Body of pancreas (tissue), 4 donors: ENCODE data around the gene KLHL7.

Experiments used
- CTCF ChIP-seq, 7 experiments: fragments of 450-650 bp in 4 of 7; fragments of 200-600 bp in 3 of 7; sonication (generic) in 3 of 7; IDR thresholded peaks; one replicate each; pipeline ENCODE4 v1.5.1; 2016 to 2019; ENCODE audit warnings: antibody characterized with exemption in 7 of 7
- POLR2A ChIP-seq, 3 donors: fragments of 450-650 bp; IDR thresholded peaks; one replicate each; pipeline ENCODE4 v1.6.1; 2016; ENCODE audit warnings: antibody characterized with exemption in 3 of 3, mild to moderate bottlenecking in 2 of 3

DNA sequence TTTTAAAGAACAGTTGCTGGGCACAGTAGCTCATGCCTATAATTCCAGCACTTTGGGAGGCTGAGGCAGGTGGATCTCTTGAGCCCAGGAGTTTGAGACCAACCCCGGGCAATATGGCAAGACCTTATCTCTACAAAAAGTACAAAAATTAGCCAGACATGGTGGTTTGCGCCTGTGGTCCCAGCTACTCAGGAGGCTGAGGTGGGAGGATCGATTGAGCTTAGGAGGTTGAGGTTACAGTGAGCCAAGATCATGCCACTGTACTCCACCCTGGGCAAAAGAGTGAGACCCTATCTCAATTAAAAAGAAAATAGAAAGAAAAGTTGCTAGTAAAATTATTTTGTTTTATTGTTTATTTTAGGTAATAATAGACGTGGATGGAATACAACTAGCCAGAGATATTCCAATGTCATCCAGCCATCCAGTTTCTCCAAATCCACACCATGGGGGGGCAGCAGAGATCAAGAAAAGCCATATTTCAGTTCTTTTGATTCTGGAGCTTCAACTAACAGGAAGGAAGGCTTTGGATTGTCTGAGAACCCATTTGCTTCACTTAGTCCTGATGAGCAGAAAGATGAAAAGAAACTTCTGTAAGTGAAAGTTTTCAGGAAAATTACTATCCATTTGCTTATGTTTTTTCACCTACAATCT lies 79.2 kb downstream of the KLHL7 start:
- peak in 4 of 7 experiments; percentile 6 to 32 (median 23) for TF ChIP-seq CTCF (IDR thresholded peaks at IDR 0.05)
- no peak for TF ChIP-seq POLR2A (IDR thresholded peaks at IDR 0.05)
